Prostate gland (tissue), 2 donors: ENCODE results near the gene CHD5.

Source experiments
- CTCF ChIP-seq, 4 experiments: fragments of 200-600 bp in 2 of 4; fragments of 450-650 bp in 2 of 4; sonication (generic) in 2 of 4; IDR thresholded peaks; 1 replicate in 3 of 4; 2 replicates in 1 of 4; pipeline ENCODE4 v1.5.1; 2016 to 2019; ENCODE audit warnings: antibody characterized with exemption in 4 of 4, mild to moderate bottlenecking in 2 of 4, moderate library complexity in 2 of 4
- POLR2A ChIP-seq: fragments of 450-650 bp; IDR thresholded peaks from one replicate; pipeline ENCODE4 v1.6.1; 2016; ENCODE audit warnings: antibody characterized with exemption, mild to moderate bottlenecking
- POLR2AphosphoS5 ChIP-seq: sonication (generic); formaldehyde crosslinking; IDR thresholded peaks from one replicate; pipeline ENCODE4 v1.6.1; 2017; ENCODE audit warnings: antibody characterized with exemption

GRCh38 chr1:6113745-6114144 lies 66.4 kb downstream of the CHD5 start:
- no peak for TF ChIP-seq POLR2A
- no peak for TF ChIP-seq CTCF (IDR thresholded peaks at IDR 0.05)
- TF ChIP-seq POLR2AphosphoS5, result no peak
